A673 (cell line): ENCODE measurements around the gene GSC.

Source experiments
- CTCF ChIP-seq: fragments of 300-800, 200-600 bp; sonication (generic); conservative IDR thresholded peaks from 2 replicates; pipeline ENCODE4 v1.5.1; 2017; ENCODE audit warnings: low read depth, mild to moderate bottlenecking, antibody characterized with exemption, low read length, moderate library complexity, mixed read lengths
- EZH2 ChIP-seq: fragments of 200-600 bp; sonication (generic); IDR thresholded peaks from 2 replicates; pipeline ENCODE4 v1.6.1; 2017; ENCODE audit warnings: borderline replicate concordance, low read depth, mild to moderate bottlenecking, mixed read lengths, antibody characterized with exemption, low read length; ENCODE audit not compliant: poor library complexity, severe bottlenecking

- no peak for TF ChIP-seq CTCF
- TF ChIP-seq EZH2 = no peak
Observed at GRCh38 chr14:94722397-94722796, 47.5 kb downstream of the GSC start.
